HFFc6 (cell line): Measurements from ENCODE around the gene MMP13. TPM values are rescaled to one million over a fixed set of nuclear protein-coding genes. Genes with fewer than 3 reads are reported as not detected.
"Not testable (repeated sequence)": the region's sequence is repeated elsewhere in the genome, so short reads cannot be mapped to it uniquely, and the experiment has no call there.

ENCODE experiments used
- DNase-seq: peaks from one replicate; pipeline ENCODE4 v3.0.0-alpha.2; 2018
- H3K27ac Mint-ChIP-seq: 2 replicates; pipeline ENCODE4 v1.8.0; 2020; ENCODE audit warnings: mild to moderate bottlenecking, mixed read lengths
- H3K27me3 Mint-ChIP-seq: 2 replicates; pipeline ENCODE4 v1.8.0; 2021; ENCODE audit warnings: mild to moderate bottlenecking, moderate library complexity, mixed read lengths; ENCODE audit not compliant: insufficient read depth
- H3K36me3 Mint-ChIP-seq: 2 replicates; pipeline ENCODE4 v1.8.0; 2021; ENCODE audit warnings: low read depth, mixed read lengths
- H3K4me1 Mint-ChIP-seq: 2 replicates; pipeline ENCODE4 v1.8.0; 2020; ENCODE audit warnings: low read depth, mixed read lengths
- H3K4me3 Mint-ChIP-seq: 2 replicates; pipeline ENCODE4 v1.8.0; 2020; ENCODE audit warnings: mild to moderate bottlenecking, moderate library complexity, mixed read lengths
- H3K9me3 Mint-ChIP-seq: 2 replicates; pipeline ENCODE4 v1.8.0; 2020; ENCODE audit warnings: mild to moderate bottlenecking, mixed read lengths
- CTCF ChIP-seq: fragments of 200-600 bp; sonication (generic); IDR thresholded peaks from 2 replicates; pipeline ENCODE4 v1.5.0; 2021; ENCODE audit warnings: antibody characterized with exemption, mild to moderate bottlenecking
- total RNA-seq, 6 experiments: library from RNA; stranded (reverse); fragmentation: NEBNext Ultra II Directional; extraction: Animal tissue kit (Norgen Biotek cat#: 25700); gene quantifications; 2 replicates in 1 of 6; 3 replicates in 5 of 6; pipeline ENCODE4 v1.2.3, GENCODE V29; 2021

MMP13 gene
- total RNA-seq, 6 experiments from 2014 or later: not detected

- Mint-ChIP-seq H3K4me3 (no peak overlapping the region), H3K4me1 (peaks cover 20% of the 10 kb centered on the region), H3K36me3 (no peaks in the 10 kb centered on the region), H3K27ac (no peak overlapping the region), H3K9me3 (no peaks in the 10 kb centered on the region), H3K27me3 (no peaks in the 10 kb centered on the region)
- DNase-seq: peak; percentile 46
- peak; percentile 85 for TF ChIP-seq CTCF
Measured at GRCh38 chr11:102914238-102915043, 41.1 kb downstream of the MMP13 start.

- Mint-ChIP-seq H3K27me3 (no peaks in the 10 kb centered on the region; the same call in 1 of the 2 replicates), H3K9me3 (no peaks in the 10 kb centered on the region), H3K4me3 (no peak overlapping the region), H3K4me1 (peaks cover 20% of the 10 kb centered on the region), H3K36me3 (no peaks in the 10 kb centered on the region), H3K27ac (no peak overlapping the region)
- DNase-seq: peak; percentile 2
- TF ChIP-seq CTCF: no peak
Measured at GRCh38 chr11:102912482-102912830, 43.1 kb downstream of the MMP13 start.

DNA sequence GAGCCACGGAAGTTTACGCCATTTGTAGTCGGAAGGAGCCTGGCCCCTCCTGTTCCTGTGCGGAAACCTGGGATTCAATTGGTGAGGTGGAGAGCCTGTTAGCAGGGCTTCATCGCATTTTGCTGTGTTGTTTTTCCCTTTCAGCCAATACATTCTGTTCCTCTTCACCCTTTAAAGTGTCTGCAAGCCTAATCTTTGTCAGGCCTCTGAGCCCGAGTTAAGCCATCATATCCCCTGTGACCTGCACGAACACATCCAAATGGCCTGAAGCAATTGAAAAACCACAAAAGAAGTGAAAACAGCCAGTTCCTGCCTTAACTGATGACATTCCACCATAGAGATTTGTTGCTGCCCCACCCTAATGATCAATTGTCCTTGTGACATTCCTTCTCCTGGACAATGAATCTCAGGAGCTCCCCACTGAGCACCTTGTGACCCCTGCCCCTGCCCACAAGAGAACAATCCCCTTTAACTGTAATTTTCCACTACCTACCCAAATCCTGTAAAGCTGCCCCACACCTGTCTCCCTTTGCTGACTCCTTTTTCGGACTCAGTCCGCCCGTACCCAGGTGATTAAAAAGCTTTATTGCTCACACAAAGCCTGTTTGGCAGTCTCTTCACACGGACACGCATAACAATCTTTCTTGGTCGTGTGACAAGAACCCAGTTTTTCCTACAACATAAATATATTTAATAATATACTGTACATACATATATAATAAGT, 43.6 kb downstream of the MMP13 start:
- Mint-ChIP-seq H3K9me3 (no peaks in the 10 kb centered on the region), H3K4me1 (peaks cover 20% of the 10 kb centered on the region), H3K27ac (no peak overlapping the region), H3K4me3 (no peak overlapping the region), H3K27me3 (no peaks in the 10 kb centered on the region; the same call in 1 of the 2 replicates), H3K36me3 (no peaks in the 10 kb centered on the region)
- TF ChIP-seq CTCF: no peak
- DNase-seq: peak; percentile 4

DNA sequence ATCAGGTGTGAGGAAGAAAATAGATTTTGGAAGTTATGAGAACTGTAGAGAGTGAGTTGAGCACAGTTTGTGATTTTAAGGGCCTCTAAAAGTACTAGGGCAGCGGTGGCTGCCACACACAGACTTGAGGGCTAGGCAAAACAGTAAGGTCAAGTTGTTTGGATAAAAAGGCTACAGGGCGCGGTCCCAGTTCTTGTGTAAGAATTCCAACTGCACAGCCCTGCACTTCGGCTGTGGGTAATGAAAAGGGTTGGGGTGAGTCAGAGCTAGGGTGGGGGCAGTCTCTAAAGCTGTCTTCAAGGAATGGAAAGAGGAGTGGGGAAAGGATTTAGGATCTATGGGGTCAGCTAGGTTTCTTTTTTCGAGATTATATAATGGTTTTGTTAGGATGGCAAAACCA, 49.7 kb downstream of the MMP13 start:
- H3K36me3 Mint-ChIP-seq, H3K27me3 Mint-ChIP-seq, H3K9me3 Mint-ChIP-seq, H3K27ac Mint-ChIP-seq, DNase-seq, H3K4me1 Mint-ChIP-seq, H3K4me3 Mint-ChIP-seq: not testable (repeated sequence)

- H3K4me1 Mint-ChIP-seq, H3K4me3 Mint-ChIP-seq, DNase-seq, H3K27me3 Mint-ChIP-seq, H3K27ac Mint-ChIP-seq, H3K36me3 Mint-ChIP-seq, H3K9me3 Mint-ChIP-seq: not testable (repeated sequence)
Measured at GRCh38 chr11:102903895-102904294, 51.6 kb downstream of the MMP13 start.

GRCh38 chr11:102900346-102900745, 55.2 kb downstream of the MMP13 start:
- no peaks in the 10 kb centered on the region; the same call in 1 of the 2 replicates for H3K9me3 Mint-ChIP-seq
- no peak for DNase-seq
- H3K4me3 Mint-ChIP-seq: no peak overlapping the region
- no peaks in the 10 kb centered on the region for H3K4me1 Mint-ChIP-seq
- peaks cover 6% of the 10 kb centered on the region; the same call in 1 of the 2 replicates for H3K27me3 Mint-ChIP-seq
- no peak overlapping the region for H3K27ac Mint-ChIP-seq
- no peaks in the 10 kb centered on the region for H3K36me3 Mint-ChIP-seq
- TF ChIP-seq CTCF: no peak

Other genes starting within 250 kb of the MMP13 start
- not detected for gene MMP27, start 250.0 kb downstream of the MMP13 start, total RNA-seq
- not detected for gene MMP8, start 230.8 kb downstream of the MMP13 start, total RNA-seq
- 1 to 10 TPM in 4 of 6 experiments, under 1 TPM in 2; 0.33 to 3.9 (median 1.1) TPM for gene MMP10, start 175.1 kb downstream of the MMP13 start, total RNA-seq
- gene MMP1, start 157.6 kb downstream of the MMP13 start, total RNA-seq: 1,000 to 10,000 TPM in 4 of 6 experiments, 100 to 1,000 TPM in 2; 523 to 1,218 (median 1,082) TPM
- 100 to 1,000 TPM in 1 of 6 experiments, 10 to 100 TPM in 5; 35.4 to 112 (median 42.1) TPM for gene MMP3, start 112.1 kb downstream of the MMP13 start, total RNA-seq
- 1 to 10 TPM in 1 of 6 experiments, under 1 TPM in 5; 0.20 to 1.2 (median 0.31) TPM for gene MMP12, start 80.8 kb downstream of the MMP13 start, total RNA-seq
- gene DCUN1D5, start 136.4 kb upstream of the MMP13 start, total RNA-seq: 10 to 100 TPM; 37.5 to 46.1 (median 40.1) TPM
- 10 to 100 TPM; 10.9 to 14.0 (median 12.3) TPM for gene DYNC2H1, start 153.7 kb upstream of the MMP13 start, total RNA-seq